HCT116 (cell line): Measurements from ENCODE around the gene TMEM54. TPM values are rescaled to one million over a fixed set of nuclear protein-coding genes. Genes with fewer than 3 reads are reported as not detected.

Source experiments
- ATAC-seq: fragments of 200-7000 bp; cut with Tn5 transposase; 2 replicates; pipeline ENCODE4 v1.9.1; 2020; ENCODE audit warnings: mild to moderate bottlenecking, moderate library complexity
- BruUV-seq: library from RNA; stranded (reverse); fragments of 400-500 nt; replicated peaks from 2 replicates; lab custom pipeline; 2021; lab: Mats Ljungman, UMichigan
- CTCF ChIA-PET: fragments of 300-600 bp; sonication (Branson Sonifier 250); formaldehyde crosslinking; loops from one replicate; lab custom pipeline; 2021; ENCODE audit warnings: antibody characterized with exemption; lab: Charles Lee
- POLR2A ChIA-PET: fragments of 300-600, 350-600 bp; sonication (Branson Sonifier 250); formaldehyde crosslinking; loops from one replicate; lab custom pipeline; 2021; ENCODE audit warnings: antibody characterized with exemption; lab: Charles Lee
- RAD21 ChIA-PET, 2 experiments: fragments of 300-600 bp; sonication (Branson Sonifier 250); formaldehyde crosslinking; loops; one replicate each; lab custom pipeline; 2023; ENCODE audit warnings: low total read pairs in 2 of 2; ENCODE audit not compliant: uncharacterized antibody in 2 of 2, unreplicated experiment in 2 of 2, low non-redundant PET in 1 of 2; lab: Charles Lee
- DNase-seq: peaks from one replicate; pipeline ENCODE4 v3.0.0-alpha.2; 2010; ENCODE audit warnings: low read depth, low spot score
- H2AFZ ChIP-seq: fragments of 200-600 bp; shearing (Covaris generic), sonication (generic); 2 replicates; pipeline ENCODE4 v1.6.1; 2017; ENCODE audit warnings: low read depth, mixed run types, mixed read lengths, antibody characterized with exemption, low read length; ENCODE audit not compliant: poor library complexity, severe bottlenecking
- H3K27ac ChIP-seq: 2 replicates; pipeline ENCODE4 v1.5.1; 2012; ENCODE audit warnings: low read depth, low read length
- H3K27me3 ChIP-seq: fragments of 200-600 bp; sonication (generic); 2 replicates; pipeline ENCODE4 v1.6.1; 2016; ENCODE audit warnings: mixed run types, low read length, mixed read lengths; ENCODE audit not compliant: insufficient read depth
- H3K36me3 ChIP-seq, 2 experiments: fragments of 200-500 bp in 1 of 2; fragments of 200-600 bp in 1 of 2; sonication (Bioruptor generic) in 1 of 2; sonication (generic) in 1 of 2; 2 replicates each; pipeline versions ENCODE4 v1.5.1 to v1.6.1; 2014 to 2016; ENCODE audit warnings: low read length in 2 of 2, inconsistent platforms in 1 of 2, mixed read lengths in 1 of 2, mixed run types in 1 of 2; ENCODE audit not compliant: insufficient read depth in 2 of 2, control insufficient read depth in 1 of 2
- H3K4me1 ChIP-seq, 2 experiments: fragments of 200-600 bp in 1 of 2; sonication (generic) in 1 of 2; 2 replicates each; pipeline versions ENCODE4 v1.5.1 to v1.6.1; 2012 to 2017; ENCODE audit warnings: low read length in 2 of 2, inconsistent platforms in 1 of 2, mild to moderate bottlenecking in 1 of 2, mixed read lengths in 1 of 2, mixed run types in 1 of 2, moderate library complexity in 1 of 2; ENCODE audit not compliant: insufficient read depth in 2 of 2, control insufficient read depth in 1 of 2
- H3K4me2 ChIP-seq: fragments of 200-600 bp; sonication (generic); 2 replicates; pipeline ENCODE4 v1.6.1; 2017; ENCODE audit warnings: mixed run types, low read length, mixed read lengths
- H3K4me3 ChIP-seq, 2 experiments: fragments of 200-600 bp in 1 of 2; sonication (generic) in 1 of 2; replicated peaks in 1 of 2; 2 replicates each; pipeline ENCODE4 v1.5.1; 2011 to 2016; ENCODE audit warnings: low read length in 2 of 2, control low read depth in 1 of 2, low read depth in 1 of 2, mild to moderate bottlenecking in 1 of 2, mixed read lengths in 1 of 2, mixed run types in 1 of 2
- H3K79me2 ChIP-seq: fragments of 200-600 bp; sonication (generic); 2 replicates; pipeline ENCODE4 v1.6.1; 2017; ENCODE audit warnings: mild to moderate bottlenecking, mixed run types, low read length, moderate library complexity, mixed read lengths; ENCODE audit not compliant: insufficient read depth
- H3K9ac ChIP-seq: fragments of 200-600 bp; sonication (generic); 2 replicates; pipeline ENCODE4 v1.6.1; 2016; ENCODE audit warnings: low read length, mixed read lengths
- H3K9me2 ChIP-seq: fragments of 200-600 bp; sonication (generic), shearing (Covaris generic); 2 replicates; pipeline ENCODE4 v1.6.1; 2017; ENCODE audit warnings: mixed run types, mild to moderate bottlenecking, moderate library complexity; ENCODE audit not compliant: insufficient read depth
- H3K9me3 ChIP-seq, 2 experiments: fragments of 200-500 bp in 1 of 2; fragments of 200-600 bp in 1 of 2; sonication (Bioruptor generic) in 1 of 2; sonication (generic) in 1 of 2; 2 replicates each; pipeline ENCODE4 v1.6.1; 2014 to 2017; ENCODE audit warnings: low read length in 2 of 2, mixed read lengths in 2 of 2, inconsistent platforms in 1 of 2, low read depth in 1 of 2, mild to moderate bottlenecking in 1 of 2, mixed run types in 1 of 2, moderate library complexity in 1 of 2; ENCODE audit not compliant: control insufficient read depth in 1 of 2, insufficient read depth in 1 of 2
- H4K20me1 ChIP-seq: fragments of 200-600 bp; sonication (generic), shearing (Covaris generic); 2 replicates; pipeline ENCODE4 v1.6.1; 2017; ENCODE audit warnings: mixed run types, mild to moderate bottlenecking, moderate library complexity; ENCODE audit not compliant: insufficient read depth
- ATF3 ChIP-seq: IDR thresholded peaks from 2 replicates; pipeline ENCODE4 v1.6.1; 2012
- CBX3 ChIP-seq: IDR thresholded peaks from 2 replicates; pipeline ENCODE4 v1.6.1; 2012; ENCODE audit warnings: low read depth
- CEBPB ChIP-seq: IDR thresholded peaks from 2 replicates; pipeline ENCODE4 v1.6.1; 2012; ENCODE audit warnings: low read depth
- EGR1 ChIP-seq: IDR thresholded peaks from 2 replicates; pipeline ENCODE4 v1.6.1; 2012; ENCODE audit warnings: low read depth
- EZH2 ChIP-seq: fragments of 200-600 bp; sonication (generic); IDR thresholded peaks from 2 replicates; pipeline ENCODE4 v1.6.1; 2017; ENCODE audit warnings: antibody characterized with exemption, mixed run types
- FOSL1 ChIP-seq: IDR thresholded peaks from 2 replicates; pipeline ENCODE4 v1.6.1; 2012; ENCODE audit warnings: low read depth
- MAX ChIP-seq: IDR thresholded peaks from 2 replicates; pipeline ENCODE4 v1.6.1; 2012
- POLR2A ChIP-seq: IDR thresholded peaks from 2 replicates; pipeline ENCODE4 v1.7.0; 2011; ENCODE audit warnings: borderline replicate concordance; ENCODE audit not compliant: insufficient read depth, insufficient read length; ENCODE audit errors: extremely low read depth
- POLR2AphosphoS5 ChIP-seq: IDR thresholded peaks from 2 replicates; pipeline ENCODE4 v1.6.1; 2011; ENCODE audit warnings: mild to moderate bottlenecking, low read depth, low read length, moderate library complexity
- SIN3A ChIP-seq: IDR thresholded peaks from 2 replicates; pipeline ENCODE4 v1.6.1; 2012; ENCODE audit warnings: low read depth
- SRF ChIP-seq: IDR thresholded peaks from 2 replicates; pipeline ENCODE4 v1.6.1; 2012; ENCODE audit warnings: low read depth
- TCF7L2 ChIP-seq: IDR thresholded peaks from 2 replicates; pipeline ENCODE4 v1.7.0; 2011; ENCODE audit warnings: borderline replicate concordance, inconsistent platforms; ENCODE audit not compliant: insufficient read depth, insufficient read length; ENCODE audit errors: extremely low read depth
- ZBTB33 ChIP-seq: IDR thresholded peaks from 2 replicates; pipeline ENCODE4 v1.6.1; 2011; ENCODE audit warnings: mild to moderate bottlenecking, low read length, moderate library complexity; ENCODE audit not compliant: insufficient replicate concordance; ENCODE audit errors: extremely low read depth
- ZFX ChIP-seq: fragments of 450-650 bp; IDR thresholded peaks from 2 replicates; pipeline ENCODE4 v1.6.1; 2017
- ZNF274 ChIP-seq: fragments of 200-500 bp; sonication (Bioruptor generic); IDR thresholded peaks from 2 replicates; pipeline ENCODE4 v1.6.1; 2014; ENCODE audit warnings: mild to moderate bottlenecking, low read depth, low read length, inconsistent platforms
- intact Hi-C: fragments of 100-400 bp; cut with micrococcal nuclease; formaldehyde crosslinking; loops from 2 replicates; pipeline ENCODE4 v1.10.0; 2022
- total RNA-seq: library from RNA; stranded (reverse); gene quantifications from one replicate; pipeline ENCODE4 v1.2.1, GENCODE V29; 2021; ENCODE audit not compliant: unreplicated experiment
- TF ChIP-seq, protein P1 (sequence below): IDR thresholded peaks from 2 replicates; pipeline ENCODE4 v1.6.1; 2012; ENCODE audit warnings: low read depth
- TF ChIP-seq, protein P2 (sequence below), 3 experiments: fragments of 200-600 bp in 1 of 3; sonication (generic) in 1 of 3; IDR thresholded peaks in 2 of 3; conservative IDR thresholded peaks in 1 of 3; 2 replicates each; pipeline ENCODE4 v1.5.1; 2012 to 2017; ENCODE audit warnings: low read depth in 2 of 3, low read length in 2 of 3, antibody characterized with exemption in 1 of 3, borderline replicate concordance in 1 of 3, control low read depth in 1 of 3, mild to moderate bottlenecking in 1 of 3, mixed read lengths in 1 of 3, mixed run types in 1 of 3, moderate library complexity in 1 of 3; ENCODE audit not compliant: insufficient read depth in 1 of 3

TMEM54 gene
- total RNA-seq, 1 experiment from 2014 or later = 121 TPM

DNA sequence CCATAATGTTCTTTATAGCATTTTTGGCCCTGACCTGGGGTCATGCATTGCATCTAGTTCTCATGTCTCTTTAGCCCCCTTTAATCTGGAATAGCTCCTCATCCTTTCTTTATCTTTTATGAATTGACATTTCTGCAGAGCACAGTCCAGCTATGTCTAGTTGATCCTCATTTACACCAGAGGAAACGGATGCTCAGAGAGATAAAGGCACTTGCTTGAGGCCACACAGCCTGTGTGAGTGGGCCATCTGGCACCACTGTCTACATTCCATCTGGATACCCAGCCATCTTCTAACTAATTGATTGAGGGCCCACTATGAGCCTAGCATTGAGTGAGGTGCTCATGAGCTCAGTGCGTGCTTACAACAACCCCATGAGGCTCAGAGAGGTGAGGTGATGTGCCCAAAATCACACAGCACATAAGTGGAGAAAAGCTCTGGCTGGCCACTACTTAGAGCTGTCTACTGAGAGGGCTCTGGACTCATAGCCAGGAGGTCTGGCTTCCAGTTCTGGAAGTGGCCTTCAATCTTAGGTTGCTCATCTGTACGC, 11.4 kb downstream of the TMEM54 start:
- ChIA-PET POLR2A (no interaction called here), CTCF (interaction anchor here (1.4 kb wide), 1 partner anchor 13 kb away, joined by 3 read pairs; no protein-coding TSS in a partner anchor), RAD21 (no interaction called here)
- no peak overlapping the region for H3K27ac ChIP-seq
- H3K79me2 ChIP-seq = no peaks in the 10 kb centered on the region
- H3K36me3 ChIP-seq = no peaks in the 10 kb centered on the region
- H3K4me2 ChIP-seq = no peak overlapping the region
- ATAC-seq (no peak), DNase-seq (no peak)
- peaks cover 0 to 14% of the 10 kb centered on the region in 2 experiments; a peak in 1 of 4 replicates for H3K4me1 ChIP-seq
- H3K4me3 ChIP-seq = no peak overlapping the region
- no peaks in the 10 kb centered on the region for H3K9me2 ChIP-seq
- H3K27me3 ChIP-seq = no peaks in the 10 kb centered on the region
- H4K20me1 ChIP-seq = no peaks in the 10 kb centered on the region
- BruUV-seq = no TSS peak
- TF ChIP-seq, protein P1, sequence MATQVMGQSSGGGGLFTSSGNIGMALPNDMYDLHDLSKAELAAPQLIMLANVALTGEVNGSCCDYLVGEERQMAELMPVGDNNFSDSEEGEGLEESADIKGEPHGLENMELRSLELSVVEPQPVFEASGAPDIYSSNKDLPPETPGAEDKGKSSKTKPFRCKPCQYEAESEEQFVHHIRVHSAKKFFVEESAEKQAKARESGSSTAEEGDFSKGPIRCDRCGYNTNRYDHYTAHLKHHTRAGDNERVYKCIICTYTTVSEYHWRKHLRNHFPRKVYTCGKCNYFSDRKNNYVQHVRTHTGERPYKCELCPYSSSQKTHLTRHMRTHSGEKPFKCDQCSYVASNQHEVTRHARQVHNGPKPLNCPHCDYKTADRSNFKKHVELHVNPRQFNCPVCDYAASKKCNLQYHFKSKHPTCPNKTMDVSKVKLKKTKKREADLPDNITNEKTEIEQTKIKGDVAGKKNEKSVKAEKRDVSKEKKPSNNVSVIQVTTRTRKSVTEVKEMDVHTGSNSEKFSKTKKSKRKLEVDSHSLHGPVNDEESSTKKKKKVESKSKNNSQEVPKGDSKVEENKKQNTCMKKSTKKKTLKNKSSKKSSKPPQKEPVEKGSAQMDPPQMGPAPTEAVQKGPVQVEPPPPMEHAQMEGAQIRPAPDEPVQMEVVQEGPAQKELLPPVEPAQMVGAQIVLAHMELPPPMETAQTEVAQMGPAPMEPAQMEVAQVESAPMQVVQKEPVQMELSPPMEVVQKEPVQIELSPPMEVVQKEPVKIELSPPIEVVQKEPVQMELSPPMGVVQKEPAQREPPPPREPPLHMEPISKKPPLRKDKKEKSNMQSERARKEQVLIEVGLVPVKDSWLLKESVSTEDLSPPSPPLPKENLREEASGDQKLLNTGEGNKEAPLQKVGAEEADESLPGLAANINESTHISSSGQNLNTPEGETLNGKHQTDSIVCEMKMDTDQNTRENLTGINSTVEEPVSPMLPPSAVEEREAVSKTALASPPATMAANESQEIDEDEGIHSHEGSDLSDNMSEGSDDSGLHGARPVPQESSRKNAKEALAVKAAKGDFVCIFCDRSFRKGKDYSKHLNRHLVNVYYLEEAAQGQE = no peak
- TF ChIP-seq SIN3A (no peak), TCF7L2 (no peak), ATF3 (no peak), POLR2A (no peak), EZH2 (no peak), CEBPB (no peak), ZFX (no peak), POLR2AphosphoS5 (no peak), ZNF274 (no peak), CBX3 (no peak), FOSL1 (no peak), ZBTB33 (no peak), EGR1 (no peak), MAX (no peak), SRF (no peak)
- TF ChIP-seq, protein P2, sequence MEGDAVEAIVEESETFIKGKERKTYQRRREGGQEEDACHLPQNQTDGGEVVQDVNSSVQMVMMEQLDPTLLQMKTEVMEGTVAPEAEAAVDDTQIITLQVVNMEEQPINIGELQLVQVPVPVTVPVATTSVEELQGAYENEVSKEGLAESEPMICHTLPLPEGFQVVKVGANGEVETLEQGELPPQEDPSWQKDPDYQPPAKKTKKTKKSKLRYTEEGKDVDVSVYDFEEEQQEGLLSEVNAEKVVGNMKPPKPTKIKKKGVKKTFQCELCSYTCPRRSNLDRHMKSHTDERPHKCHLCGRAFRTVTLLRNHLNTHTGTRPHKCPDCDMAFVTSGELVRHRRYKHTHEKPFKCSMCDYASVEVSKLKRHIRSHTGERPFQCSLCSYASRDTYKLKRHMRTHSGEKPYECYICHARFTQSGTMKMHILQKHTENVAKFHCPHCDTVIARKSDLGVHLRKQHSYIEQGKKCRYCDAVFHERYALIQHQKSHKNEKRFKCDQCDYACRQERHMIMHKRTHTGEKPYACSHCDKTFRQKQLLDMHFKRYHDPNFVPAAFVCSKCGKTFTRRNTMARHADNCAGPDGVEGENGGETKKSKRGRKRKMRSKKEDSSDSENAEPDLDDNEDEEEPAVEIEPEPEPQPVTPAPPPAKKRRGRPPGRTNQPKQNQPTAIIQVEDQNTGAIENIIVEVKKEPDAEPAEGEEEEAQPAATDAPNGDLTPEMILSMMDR (IDR thresholded peaks at IDR 0.05 in 2 of 3, conservative IDR thresholded peaks at IDR 0.05 in 1 of 3; ENCODE audit: borderline replicate concordance in 1 of 3, insufficient read depth in 1 of 3, low read depth in 2 of 3, low read length in 2 of 3) = no peak
- TF ChIP-seq, all 23 proteins: peak for 0
- intact Hi-C loops = no loop called here
- Histone ChIP-seq H2AFZ (no peak overlapping the region), H3K9ac (no peak overlapping the region), H3K9me3 (no peaks in the 10 kb centered on the region)
